Fibroblast of skin of back (primary cell): Measurements from ENCODE around the gene CAPN11.
"Not testable (repeated sequence)": the region's sequence is repeated elsewhere in the genome, so short reads cannot be mapped to it uniquely, and the experiment has no call there.

Source experiments
- DNase-seq: peaks from one replicate; pipeline ENCODE4 v3.0.0-alpha.2; 2013

CAPN11 gene

DNA sequence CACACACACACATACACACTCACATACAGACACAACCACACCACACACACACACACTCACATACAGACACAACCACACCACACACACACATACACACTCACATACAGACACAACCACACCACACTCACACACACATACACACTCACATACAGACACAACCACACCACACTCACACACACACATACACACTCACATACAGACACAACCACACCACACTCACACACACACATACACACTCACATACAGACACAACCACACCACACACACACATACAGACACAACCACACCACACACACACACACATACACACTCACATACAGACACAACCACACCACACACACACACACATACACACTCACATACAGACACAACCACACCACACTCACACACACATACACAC lies 23.2 kb downstream of the CAPN11 start:
- not testable (repeated sequence) for DNase-seq

DNA sequence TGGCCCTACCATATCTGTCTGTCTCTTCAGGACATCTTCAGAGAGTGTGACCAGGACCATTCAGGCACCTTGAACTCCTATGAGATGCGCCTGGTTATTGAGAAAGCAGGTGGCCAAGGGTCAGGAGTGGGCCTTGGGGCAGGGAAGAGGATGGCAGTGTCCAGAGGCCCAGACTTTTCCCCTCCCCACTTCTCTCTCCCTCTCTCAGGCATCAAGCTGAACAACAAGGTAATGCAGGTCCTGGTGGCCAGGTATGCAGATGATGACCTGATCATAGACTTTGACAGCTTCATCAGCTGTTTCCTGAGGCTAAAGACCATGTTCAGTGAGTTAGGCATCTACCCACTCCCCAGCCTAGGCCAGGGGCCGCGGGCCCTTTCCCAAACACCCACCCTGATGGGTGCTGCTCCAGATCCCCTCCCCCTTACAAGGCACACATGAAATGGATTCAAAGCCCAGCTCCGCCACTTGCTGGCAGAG lies 24.3 kb downstream of the CAPN11 start:
- DNase-seq, result no peak

DNA sequence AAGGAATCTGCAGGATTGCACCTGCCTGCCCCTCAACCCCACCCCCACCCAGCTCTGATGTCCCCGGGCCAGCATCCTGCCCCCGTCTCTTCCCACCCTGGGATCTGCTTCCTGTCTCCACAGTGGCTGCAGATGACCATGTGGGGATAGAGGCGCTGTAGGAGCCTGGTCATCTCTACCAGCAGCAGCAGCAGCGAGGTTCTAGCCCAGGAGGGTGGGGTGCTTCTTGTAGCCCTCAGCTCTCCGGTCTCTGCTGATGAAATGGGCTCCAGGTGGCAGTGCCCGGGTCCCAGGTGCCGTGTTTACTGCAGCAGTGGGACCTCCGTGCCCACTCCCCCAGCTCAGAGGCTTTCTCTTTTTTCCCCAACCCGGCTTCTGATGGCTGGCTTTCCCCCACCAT lies 25.2 kb downstream of the CAPN11 start:
- DNase-seq, result no peak

DNA sequence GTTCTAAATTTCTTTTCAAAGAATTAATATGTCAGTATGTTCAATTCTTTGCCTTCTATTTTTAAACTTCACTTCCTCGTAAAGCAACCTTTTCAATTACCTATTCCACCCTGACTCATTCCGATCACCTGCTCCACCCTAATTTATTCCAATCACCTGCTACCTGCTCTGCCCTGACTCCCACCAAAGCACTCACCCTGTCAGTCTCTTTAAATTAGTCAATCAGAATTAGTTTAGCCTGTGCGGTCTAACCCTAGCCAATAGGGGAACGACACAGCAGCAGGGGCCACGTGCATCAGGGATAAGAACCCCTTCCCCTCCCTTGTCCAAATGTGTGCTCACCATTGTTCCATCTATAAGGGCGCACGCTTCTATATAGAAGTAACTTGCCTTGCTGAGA lies 26.7 kb downstream of the CAPN11 start:
- not testable (repeated sequence) for DNase-seq

DNA sequence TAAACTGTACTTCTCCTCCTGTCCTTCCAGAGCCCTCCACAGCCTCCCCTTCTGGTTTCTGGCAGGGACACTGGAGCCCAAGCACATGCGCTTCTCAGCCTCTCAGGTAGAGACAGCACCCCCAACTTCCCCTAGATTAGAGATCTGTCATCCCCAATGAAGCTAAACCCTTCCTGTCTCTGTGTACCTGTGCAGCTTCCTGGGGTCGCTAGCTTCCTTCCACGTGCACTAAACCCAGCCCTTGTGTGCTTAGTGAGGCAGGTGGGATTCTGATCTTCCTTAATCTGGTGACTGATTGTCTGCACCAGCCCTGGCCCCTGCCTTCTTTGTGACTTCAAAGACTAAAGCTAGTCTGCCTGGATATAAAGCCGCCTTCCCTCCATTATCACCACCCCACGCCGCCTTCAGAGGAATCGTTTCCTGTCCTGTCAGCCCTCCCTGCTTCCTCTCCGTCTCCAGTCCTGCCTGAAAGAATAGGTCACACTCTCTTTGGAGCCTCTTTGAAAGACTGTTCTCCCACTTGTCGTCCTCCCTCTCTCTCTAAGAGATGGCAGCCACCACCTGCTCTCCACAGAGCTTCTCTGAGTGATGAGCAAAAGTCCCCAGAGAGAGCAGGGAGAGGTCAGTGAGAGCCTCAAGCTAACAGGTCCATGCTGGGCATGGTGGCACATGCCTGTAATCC lies 27.5 kb downstream of the CAPN11 start:
- DNase-seq, result no peak

DNA sequence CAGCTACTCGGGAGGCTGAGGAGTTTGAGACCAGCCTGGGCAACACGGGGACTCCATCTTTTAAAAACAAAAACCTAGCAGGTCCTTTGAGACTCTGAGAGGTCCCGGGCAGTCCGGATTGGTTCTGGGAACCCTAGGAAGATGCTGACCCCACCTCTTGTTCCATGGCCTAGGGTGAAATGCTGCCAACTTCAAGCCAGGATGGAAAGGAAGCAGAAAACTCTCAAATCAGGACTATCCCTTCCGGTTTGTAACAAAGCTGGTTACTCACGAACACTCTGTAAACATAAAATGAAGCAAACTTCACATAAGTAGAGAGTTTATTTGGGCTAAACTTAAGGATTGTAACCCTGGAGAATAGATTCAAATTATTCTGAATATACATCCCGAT lies 28.0 kb downstream of the CAPN11 start:
- no peak for DNase-seq

DNA sequence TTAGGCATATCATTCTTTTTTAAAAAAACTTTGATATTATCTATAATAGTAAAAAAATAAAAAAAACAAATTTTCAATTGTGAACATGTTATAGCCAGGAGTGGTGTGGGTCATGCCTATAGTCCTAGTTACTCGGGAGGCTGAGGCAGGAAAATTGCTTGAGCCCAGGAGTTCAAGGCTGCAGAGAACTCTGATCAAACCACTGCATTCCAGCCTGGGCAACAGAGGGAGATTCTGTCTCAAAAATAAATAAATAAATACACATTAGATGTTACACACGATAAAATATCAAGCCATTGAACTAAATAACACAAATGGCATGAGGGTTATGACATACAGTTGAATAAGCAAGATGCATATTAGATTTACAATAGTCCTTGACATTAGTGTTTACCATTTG lies 30.2 kb downstream of the CAPN11 start:
- DNase-seq, result no peak

DNA sequence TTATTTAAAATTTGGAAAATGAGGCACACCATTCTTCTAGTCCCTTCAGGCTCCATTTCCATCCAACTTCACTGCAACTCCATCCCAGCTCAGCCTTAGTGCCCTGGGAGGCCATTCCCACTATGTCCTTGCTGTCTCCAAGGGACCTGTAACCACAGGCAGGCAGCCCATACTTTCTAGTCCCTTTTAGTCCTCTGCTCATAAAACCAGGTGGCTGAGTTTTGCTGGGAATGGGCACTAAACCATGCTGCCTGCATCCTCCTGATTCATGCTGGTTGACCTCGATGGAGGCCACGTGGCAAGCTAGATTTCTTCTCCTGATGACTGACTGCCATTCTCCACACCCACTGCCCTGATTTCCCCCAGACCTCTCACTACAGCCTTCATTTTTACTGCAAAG lies 30.6 kb downstream of the CAPN11 start:
- DNase-seq, result no peak

DNA sequence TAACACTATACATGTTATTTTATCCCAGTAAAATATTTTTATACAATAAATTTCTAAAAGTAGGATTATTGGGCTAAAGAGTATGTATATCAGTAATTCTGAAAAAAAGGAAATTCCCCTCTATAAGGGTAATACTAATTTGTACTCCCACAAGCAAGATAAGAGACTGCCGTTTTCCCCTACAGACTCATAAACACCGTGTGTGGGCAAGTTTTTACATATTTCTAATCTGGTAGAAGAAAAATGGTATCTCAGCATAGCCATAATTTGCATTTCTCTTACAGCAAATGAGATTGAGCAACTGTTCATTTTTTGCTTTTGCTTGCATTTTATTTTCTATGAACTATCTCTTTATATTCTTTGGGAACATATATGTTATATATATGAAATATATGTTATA lies 32.1 kb downstream of the CAPN11 start:
- no peak for DNase-seq

DNA sequence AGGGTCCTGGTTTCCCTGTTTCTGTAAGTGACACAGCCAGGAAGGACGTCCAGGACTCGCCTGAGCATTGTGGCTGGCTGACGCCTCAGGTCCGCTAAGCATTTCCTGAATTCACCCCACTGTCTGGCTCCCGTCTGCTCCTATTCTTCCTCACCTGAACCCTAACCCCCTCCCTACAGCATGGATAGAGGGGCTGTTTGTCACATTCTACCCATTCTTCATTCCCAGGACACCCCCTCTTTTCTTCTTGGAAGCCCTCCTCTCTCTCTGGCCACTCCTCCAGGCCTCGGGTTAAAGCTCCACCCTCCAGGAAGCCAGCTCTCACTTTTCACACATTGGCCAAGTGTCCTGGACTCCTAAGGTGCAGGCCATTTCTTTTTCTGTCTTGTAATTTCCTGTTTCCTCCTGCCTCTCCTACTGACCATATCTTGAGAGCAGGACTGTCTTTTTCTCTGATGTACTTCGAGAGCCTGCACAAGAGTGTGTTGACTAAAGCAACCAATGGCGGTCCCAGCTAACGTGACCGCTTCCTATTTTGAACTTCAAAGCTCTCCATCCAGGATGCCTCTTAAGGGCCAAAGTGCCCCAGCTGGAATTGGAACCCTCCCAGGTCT lies 33.9 kb downstream of the CAPN11 start:
- no peak for DNase-seq

DNA sequence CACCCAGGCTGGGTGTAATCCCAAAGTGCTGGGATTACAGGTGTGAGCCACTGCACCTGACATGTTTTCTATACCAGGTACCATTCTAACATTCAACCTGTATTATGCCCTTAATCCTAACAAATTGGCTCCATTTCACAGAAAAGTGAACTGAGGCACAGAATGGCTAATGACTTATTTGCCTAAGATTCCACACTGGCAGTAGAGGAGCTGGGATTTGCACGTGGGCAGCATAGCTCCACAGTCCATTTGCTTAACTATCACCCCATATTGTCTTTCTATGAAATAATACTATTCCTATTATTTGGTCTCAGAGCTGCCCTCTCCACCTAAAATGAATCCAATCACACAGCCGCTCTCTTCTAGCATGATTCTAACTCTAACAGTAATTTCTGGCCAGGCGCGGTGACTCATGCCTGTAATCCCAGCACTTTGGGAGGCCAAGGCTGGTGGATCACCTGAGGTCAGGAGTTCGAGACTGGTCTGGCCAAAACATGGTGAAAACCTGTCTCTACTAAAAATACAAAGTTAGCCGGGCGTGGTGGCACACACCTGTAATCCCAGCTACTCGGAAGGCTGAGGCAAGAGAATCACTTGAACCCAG lies 34.8 kb downstream of the CAPN11 start:
- DNase-seq, result no peak

DNA sequence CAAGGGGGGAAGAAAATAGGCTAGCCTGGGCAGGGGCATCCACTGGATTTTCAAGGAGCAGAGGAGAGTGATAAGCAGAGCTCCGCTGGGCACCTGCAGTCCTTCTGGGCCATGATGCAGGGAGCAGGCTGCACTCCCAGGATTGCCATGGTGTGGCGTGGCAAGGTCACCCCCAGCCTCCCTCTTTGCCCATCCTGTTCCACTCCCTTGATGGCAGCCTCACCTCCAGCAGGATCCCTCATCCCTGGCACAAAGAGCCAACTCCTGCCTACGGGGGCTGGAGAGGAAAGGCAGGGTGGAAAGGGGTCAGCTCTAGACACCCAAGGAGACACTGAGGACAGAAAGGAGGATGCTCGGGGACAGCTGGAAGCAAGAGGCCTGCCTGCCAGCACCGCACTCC lies 35.7 kb downstream of the CAPN11 start:
- DNase-seq, result no peak

DNA sequence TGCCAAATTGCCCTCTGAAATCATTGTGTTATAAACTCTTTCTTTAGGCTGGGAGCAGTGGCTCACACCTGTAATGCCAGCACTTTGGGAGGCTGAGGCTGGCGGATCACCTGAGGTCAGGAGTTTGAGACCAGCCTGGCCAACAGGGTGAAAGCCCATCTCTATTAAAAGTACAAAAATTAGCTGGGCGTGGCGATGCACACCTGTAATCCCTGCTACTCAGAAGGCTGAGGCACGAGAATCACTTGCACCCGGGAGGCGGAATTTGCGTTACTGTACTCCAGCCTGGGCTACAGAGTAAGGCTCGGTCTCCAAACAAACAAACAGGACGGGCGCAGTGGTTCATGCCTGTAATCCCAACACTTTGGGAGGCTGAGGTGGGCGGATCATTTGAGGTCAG lies 37.7 kb downstream of the CAPN11 start:
- not testable (repeated sequence) for DNase-seq

DNA sequence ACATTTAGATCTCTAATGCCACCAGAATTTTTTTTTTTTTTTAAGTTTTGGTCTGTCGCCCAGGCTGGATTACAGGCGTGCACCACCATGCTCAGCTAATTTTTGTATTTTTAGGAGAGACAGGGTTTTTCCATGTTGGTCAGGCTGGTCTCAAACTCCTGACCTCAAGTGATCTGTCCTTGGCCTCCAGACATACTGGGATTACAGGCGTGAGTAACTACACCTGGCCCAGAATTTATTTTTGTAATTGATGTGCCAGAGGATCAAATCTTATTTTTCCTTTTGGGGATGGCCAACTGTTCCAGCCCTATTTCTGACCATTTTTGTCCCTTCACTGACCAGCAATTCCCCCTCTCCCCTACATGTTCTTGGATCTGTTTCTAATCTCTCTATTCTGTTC lies 40.1 kb downstream of the CAPN11 start:
- DNase-seq, result no peak

DNA sequence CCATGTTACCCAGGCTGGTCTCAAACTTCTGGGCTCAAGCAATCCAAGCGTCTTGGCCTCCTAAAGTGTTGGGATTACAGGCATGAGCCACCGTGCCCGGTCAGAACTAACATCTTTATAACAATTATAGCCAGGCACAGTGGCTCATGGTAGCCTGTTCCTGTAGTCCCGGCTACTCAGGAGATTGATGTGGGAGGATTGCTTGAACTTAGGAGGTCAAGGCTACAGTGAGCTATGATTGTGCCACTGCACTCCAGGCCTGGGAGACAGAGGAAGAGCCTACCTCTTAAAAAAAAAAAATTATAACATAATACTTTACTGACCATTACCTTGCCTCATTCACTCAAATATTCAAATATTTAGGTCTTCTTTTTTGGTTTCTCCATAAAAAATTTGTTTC lies 41.3 kb downstream of the CAPN11 start:
- DNase-seq, result no peak

DNA sequence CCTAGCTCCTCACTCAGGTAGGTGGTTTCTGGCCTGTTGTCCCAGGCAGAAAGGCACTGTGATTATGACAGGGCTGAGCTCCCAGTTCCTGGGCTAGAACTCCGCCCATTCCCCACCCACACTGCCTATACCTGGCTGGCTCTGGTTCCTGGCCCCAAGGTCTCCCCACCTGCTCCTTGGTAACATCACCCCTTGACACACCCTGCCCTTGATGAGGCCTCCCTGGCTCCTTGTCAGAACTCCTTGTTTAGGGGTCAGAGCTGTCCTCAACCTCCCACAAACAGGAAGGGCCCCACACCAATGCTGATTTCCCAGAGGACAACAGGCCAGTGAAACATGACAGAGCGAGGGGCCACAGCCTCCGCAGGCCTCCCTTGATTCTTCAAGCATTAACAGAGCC lies 42.6 kb downstream of the CAPN11 start:
- DNase-seq, result no peak

DNA sequence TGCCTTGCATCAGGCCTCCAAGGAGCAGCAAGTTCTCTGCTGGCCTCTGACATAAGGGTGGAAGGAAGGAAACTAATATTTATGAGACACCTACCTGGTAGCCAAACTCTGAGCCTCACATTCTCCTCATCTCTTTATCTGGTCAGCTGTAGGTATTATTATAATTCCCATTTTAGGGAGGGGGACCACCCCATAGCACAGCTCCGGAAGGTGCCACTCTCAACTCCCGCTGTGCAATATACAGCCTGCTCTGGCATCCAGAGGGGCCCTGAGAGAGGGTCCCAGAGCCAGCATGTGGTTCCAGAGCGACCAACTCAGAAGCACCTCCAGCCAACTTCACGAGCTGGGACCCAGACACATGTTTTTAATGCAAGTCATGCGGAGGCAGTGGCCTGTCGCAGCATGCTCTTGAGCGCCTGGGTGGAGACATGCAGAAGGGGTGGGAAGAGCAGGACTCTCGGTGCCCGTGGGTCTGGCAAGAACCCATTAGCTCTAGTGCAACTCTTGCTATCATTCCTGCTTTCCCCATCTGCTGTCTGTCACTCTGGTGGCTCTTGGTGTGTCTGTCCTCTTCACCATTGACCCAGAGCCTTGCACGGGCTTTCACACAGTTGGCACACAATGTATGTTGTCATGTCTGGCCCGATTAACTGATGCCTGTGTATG lies 43.2 kb downstream of the CAPN11 start:
- no peak for DNase-seq

DNA sequence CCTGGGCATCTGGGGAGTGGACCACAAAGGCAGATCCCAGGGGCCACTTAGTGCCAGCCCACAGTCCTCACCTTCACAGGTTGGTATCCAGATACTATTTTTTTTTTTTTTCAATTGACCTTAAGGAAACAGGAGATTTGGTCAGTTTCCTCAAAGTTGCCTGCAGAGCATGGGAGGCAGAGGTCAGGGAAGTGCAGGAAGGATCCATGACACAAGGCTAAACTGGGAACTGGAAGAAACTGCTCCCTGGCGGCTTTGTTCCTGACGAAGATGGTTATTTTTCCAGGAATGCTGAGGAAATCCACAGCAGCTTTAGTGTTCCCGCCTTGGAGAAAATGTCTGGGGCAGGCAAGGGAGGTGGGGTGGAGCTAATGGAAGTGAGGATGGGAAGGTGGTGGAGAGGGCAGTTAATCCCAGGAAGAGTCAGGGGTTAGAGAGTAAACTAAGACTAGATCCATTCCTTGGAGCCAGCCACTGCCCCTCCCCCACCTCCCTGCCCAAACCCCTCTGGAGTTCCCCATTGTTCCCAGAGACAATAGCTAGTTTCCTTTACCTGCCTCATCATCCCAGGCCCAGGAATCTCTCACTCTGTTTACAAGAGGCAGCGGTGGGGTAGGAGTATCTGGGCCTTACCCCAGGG lies 43.8 kb downstream of the CAPN11 start:
- DNase-seq, result no peak

DNA sequence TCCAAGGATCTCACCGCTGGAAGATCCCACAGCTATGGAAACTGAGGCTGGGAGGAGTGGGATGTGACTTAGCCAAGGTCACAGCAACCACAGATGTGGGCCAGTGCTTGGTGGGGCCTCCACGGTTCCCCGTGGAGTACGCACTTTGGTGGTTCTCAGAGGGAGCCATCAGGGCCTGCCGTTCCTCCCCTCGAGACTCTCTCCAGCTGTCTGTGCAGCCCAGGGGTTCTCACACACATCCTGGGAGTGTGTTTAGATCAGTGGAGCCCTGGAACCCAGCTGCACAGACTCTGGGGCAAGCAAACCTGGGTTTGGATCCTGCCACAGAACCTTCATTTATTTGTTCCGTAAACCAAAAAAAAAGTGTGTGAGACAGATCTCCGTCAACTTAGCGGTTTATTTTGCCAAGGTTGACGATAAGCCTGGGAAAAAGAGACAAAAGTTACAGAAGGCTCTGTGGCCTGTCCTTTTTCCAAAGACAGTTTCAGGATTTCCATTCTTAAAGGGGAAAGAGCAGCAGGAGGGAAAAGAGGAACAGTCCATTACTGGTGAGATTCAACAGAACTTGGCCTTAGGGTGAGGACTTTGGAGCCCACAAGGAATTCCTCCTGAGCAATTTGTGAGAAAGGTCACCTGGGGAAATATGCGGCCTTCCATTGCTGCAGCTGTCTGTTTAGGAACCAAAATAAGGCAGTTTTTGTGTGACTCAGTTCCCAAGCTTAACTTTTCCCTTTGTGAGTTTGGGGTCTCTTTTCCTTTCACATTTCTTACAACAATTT lies 44.5 kb downstream of the CAPN11 start:
- DNase-seq, result no peak

DNA sequence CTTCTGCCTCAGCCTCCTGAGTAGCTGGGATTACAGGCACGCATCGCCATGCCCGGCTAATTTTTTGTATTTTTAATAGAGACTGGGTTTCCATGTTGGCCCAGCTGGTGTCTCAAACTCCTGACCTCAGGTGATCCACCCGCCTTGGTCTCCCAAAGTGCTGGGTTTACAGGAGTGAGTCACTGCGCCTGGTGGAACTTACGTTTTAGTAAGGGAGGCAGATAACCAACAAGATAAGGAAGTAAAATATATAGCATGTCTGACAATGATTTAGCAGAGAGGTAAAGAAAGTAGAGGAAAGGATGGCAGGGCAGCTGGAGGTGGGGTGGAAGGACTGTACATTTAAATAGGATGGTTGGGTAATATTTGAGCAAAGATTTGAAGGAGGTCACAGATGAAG lies 45.3 kb downstream of the CAPN11 start:
- no peak for DNase-seq

DNA sequence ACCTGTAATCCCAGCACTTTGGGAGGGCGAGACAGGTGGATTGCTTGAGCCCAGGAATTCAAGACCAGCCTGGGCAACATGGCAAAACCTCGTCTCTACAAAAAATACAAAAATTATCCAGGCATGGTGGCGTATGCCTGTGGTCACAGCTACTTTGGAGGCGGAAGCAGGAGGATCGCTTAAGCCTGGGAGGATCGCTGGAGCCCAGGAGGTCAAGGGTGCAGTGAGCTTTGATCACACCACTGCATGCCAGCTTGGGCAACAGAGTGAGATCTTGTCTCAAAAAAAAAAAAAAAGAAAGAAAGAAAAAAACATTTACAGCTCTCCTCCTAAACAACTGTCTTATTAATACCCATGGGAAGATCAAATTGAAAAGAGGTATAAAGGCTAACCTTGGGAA lies 49.3 kb downstream of the CAPN11 start:
- DNase-seq, result no peak

DNA sequence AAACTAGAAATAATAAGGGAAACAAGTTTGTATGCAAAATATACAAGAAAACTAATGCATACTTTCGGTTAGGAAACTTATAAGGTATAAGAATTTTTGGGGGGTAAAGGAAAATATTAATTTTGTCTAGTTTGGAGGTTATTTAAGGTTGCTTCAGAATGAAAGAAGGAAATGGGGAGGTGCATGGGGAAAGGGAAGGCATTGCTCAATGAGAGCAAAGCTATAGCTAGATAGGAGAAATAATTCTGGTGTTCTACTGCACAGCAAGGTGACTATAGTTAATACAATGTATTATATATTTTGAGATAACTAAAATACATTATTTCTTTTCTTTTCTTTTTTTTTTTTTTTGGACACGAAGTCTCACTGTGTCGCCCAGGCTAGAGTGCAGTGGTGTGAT lies 52.7 kb downstream of the CAPN11 start:
- DNase-seq, result no peak
